HepG2 (cell line): ENCODE data around the gene SLC7A4. TPM values are rescaled to one million over a fixed set of nuclear protein-coding genes. Genes with fewer than 3 reads are reported as not detected.

Experiments used
- AHR ChIP-seq: IDR thresholded peaks from 2 replicates; pipeline ENCODE4 v1.6.1; 2018; ENCODE audit warnings: missing genetic modification reagents, missing compliant biosample characterization
- CEBPB ChIP-seq: IDR thresholded peaks from 2 replicates; pipeline ENCODE4 v1.6.1; 2011; ENCODE audit warnings: low read depth, low read length, improper control_type of control experiment, borderline replicate concordance
- E2F1 ChIP-seq: sonication (generic); formaldehyde crosslinking; IDR thresholded peaks from 2 replicates; pipeline ENCODE4 v1.5.0; 2020; ENCODE audit warnings: missing genetic modification reagents
- FLYWCH1 ChIP-seq: sonication (generic); formaldehyde crosslinking; IDR thresholded peaks from 2 replicates; pipeline ENCODE4 v1.8.1; 2023; ENCODE audit warnings: mild to moderate bottlenecking, missing genetic modification reagents
- GABPB1 ChIP-seq: IDR thresholded peaks from 2 replicates; pipeline ENCODE4 v1.6.1; 2016; ENCODE audit warnings: mild to moderate bottlenecking, missing genetic modification reagents, moderate library complexity, missing compliant biosample characterization
- MAX ChIP-seq: IDR thresholded peaks from 2 replicates; pipeline ENCODE4 v1.6.1; 2012; ENCODE audit warnings: inconsistent platforms
- MBD4 ChIP-seq: IDR thresholded peaks from 2 replicates; pipeline ENCODE4 v1.6.1; 2012; ENCODE audit warnings: low read length, inconsistent platforms, borderline replicate concordance
- MEIS2 ChIP-seq: sonication (generic); formaldehyde crosslinking; IDR thresholded peaks from 2 replicates; pipeline ENCODE4 v1.9.0; 2021; ENCODE audit warnings: mild to moderate bottlenecking, missing genetic modification reagents
- MTERF4 ChIP-seq: sonication (generic); formaldehyde crosslinking; IDR thresholded peaks from 2 replicates; pipeline ENCODE4 v1.8.0; 2023; ENCODE audit warnings: mild to moderate bottlenecking, missing genetic modification reagents
- MXD3 ChIP-seq: IDR thresholded peaks from 2 replicates; pipeline ENCODE4 v1.6.1; 2016; ENCODE audit warnings: mild to moderate bottlenecking, missing biosample characterization, missing genetic modification reagents
- NAIF1 ChIP-seq: sonication (generic); formaldehyde crosslinking; IDR thresholded peaks from 2 replicates; pipeline ENCODE4 v1.5.0; 2020; ENCODE audit warnings: mild to moderate bottlenecking, missing genetic modification reagents, borderline replicate concordance
- NKX3-1 ChIP-seq: sonication (generic); formaldehyde crosslinking; IDR thresholded peaks from 2 replicates; pipeline ENCODE4 v1.5.0; 2020; ENCODE audit warnings: missing genetic modification reagents
- PREB ChIP-seq: sonication (generic); formaldehyde crosslinking; IDR thresholded peaks from 2 replicates; pipeline ENCODE4 v1.4.0; 2020; ENCODE audit warnings: missing genetic modification reagents
- SKI ChIP-seq: fragments of 450-650 bp; IDR thresholded peaks from one replicate; pipeline ENCODE4 v1.6.1; 2018; ENCODE audit warnings: mild to moderate bottlenecking; ENCODE audit not compliant: partially characterized antibody
- SP2 ChIP-seq: sonication (generic); formaldehyde crosslinking; IDR thresholded peaks from 2 replicates; pipeline ENCODE4 v1.5.1; 2020; ENCODE audit warnings: mild to moderate bottlenecking, missing genetic modification reagents
- TCF12 ChIP-seq, 2 experiments: fragments of 450-650 bp in 1 of 2; sonication (generic) in 1 of 2; formaldehyde crosslinking in 1 of 2; IDR thresholded peaks; 2 replicates each; pipeline versions ENCODE4 v1.6.1 to v1.8.0; 2017 to 2022; ENCODE audit warnings: antibody characterized with exemption in 1 of 2, mild to moderate bottlenecking in 1 of 2, missing genetic modification reagents in 1 of 2, moderate library complexity in 1 of 2
- ZBTB2 ChIP-seq: sonication (generic); formaldehyde crosslinking; IDR thresholded peaks from 2 replicates; pipeline ENCODE4 v1.8.0; 2022; ENCODE audit warnings: low read depth, missing genetic modification reagents
- ZFP62 ChIP-seq: sonication (generic); formaldehyde crosslinking; IDR thresholded peaks from 2 replicates; pipeline ENCODE4 v1.4.0; 2020; ENCODE audit warnings: missing genetic modification reagents
- ZNF30 ChIP-seq: sonication (generic); formaldehyde crosslinking; IDR thresholded peaks from 2 replicates; pipeline ENCODE4 v1.5.0; 2020; ENCODE audit warnings: mild to moderate bottlenecking, missing genetic modification reagents
- ZNF546 ChIP-seq: sonication (generic); formaldehyde crosslinking; conservative IDR thresholded peaks from 2 replicates; pipeline ENCODE4 v1.8.1; 2023; ENCODE audit warnings: mild to moderate bottlenecking, missing genetic modification reagents
- ZNF660 ChIP-seq: sonication (generic); formaldehyde crosslinking; IDR thresholded peaks from 2 replicates; pipeline ENCODE4 v1.5.1; 2020; ENCODE audit warnings: mild to moderate bottlenecking, low read depth, missing genetic modification reagents, borderline replicate concordance
- ZNF7 ChIP-seq: IDR thresholded peaks from 2 replicates; pipeline ENCODE4 v1.6.1; 2016; ENCODE audit warnings: missing biosample characterization, missing genetic modification reagents
- ZNF710 ChIP-seq: sonication (generic); formaldehyde crosslinking; IDR thresholded peaks from 2 replicates; pipeline ENCODE4 v1.5.0; 2020; ENCODE audit warnings: mild to moderate bottlenecking, missing genetic modification reagents, borderline replicate concordance
- ZNF782 ChIP-seq: sonication (generic); formaldehyde crosslinking; IDR thresholded peaks from 2 replicates; pipeline ENCODE4 v1.4.0; 2020; ENCODE audit warnings: missing genetic modification reagents, mild to moderate bottlenecking, borderline replicate concordance
- polyA plus RNA-seq, 8 experiments: library from polyadenylated mRNA; depleted of rRNA in 3 of 8; stranded (reverse) in 7 of 8; unstranded in 1 of 8; fragments of >200 nt; fragmentation: Illumina TruSeq in 4 of 8; extraction: Trizol in 4 of 8; gene quantifications; 2 replicates each; pipeline versions ENCODE4 v1.2.1 to v1.2.3, GENCODE V29; 2011 to 2016; ENCODE audit warnings: low read depth in 4 of 8, missing spikeins in 1 of 8, mixed read lengths in 1 of 8; ENCODE audit not compliant: insufficient read depth in 1 of 8
- total RNA-seq, 5 experiments: library from RNA; depleted of rRNA; stranded (reverse); fragments of >200 nt; fragmentation: Illumina TruSeq; extraction: Trizol; gene quantifications; 2 replicates each; pipeline ENCODE4 v1.2.3, GENCODE V29; 2016; ENCODE audit warnings: low read depth in 1 of 5

Gene SLC7A4
- total and polyA plus RNA-seq, 2 of the 13 experiments (the other 11 are each of a cell fraction or from before 2014, with no cell fraction given) = not detected

GRCh38 chr22:20979940-20980453 lies 52.4 kb downstream of the SLC7A4 start (continued):
- no peak for TF ChIP-seq MEIS2 (CRISPR knock-in tag)
- no peak for TF ChIP-seq CEBPB
- TF ChIP-seq ZNF546 (CRISPR knock-in tag) = no peak
- TF ChIP-seq AHR (CRISPR knock-in tag) = no peak
- TF ChIP-seq TCF12 (IDR thresholded peaks at IDR 0.05) = no peak
- TF ChIP-seq TCF12 (CRISPR knock-in tag; IDR thresholded peaks at IDR 0.05) = no peak
- TF ChIP-seq ZNF710 (CRISPR knock-in tag) = no peak
- TF ChIP-seq NAIF1 (CRISPR knock-in tag) = no peak
- no peak for TF ChIP-seq NKX3-1 (CRISPR knock-in tag)
- peak; percentile 77 for TF ChIP-seq MAX
- TF ChIP-seq GABPB1 (CRISPR knock-in tag) = peak; percentile 74
- no peak for TF ChIP-seq ZNF660 (CRISPR knock-in tag)
- TF ChIP-seq ZNF7 (CRISPR knock-in tag) = no peak
- TF ChIP-seq MBD4 = no peak
- no peak for TF ChIP-seq ZBTB2 (CRISPR knock-in tag)
- TF ChIP-seq E2F1 (CRISPR knock-in tag) = no peak
- no peak; the same call in 1 of the 2 replicates for TF ChIP-seq MTERF4 (CRISPR knock-in tag)
- 0 out of 2 replicates have a peak, but pooled peaks have one; percentile 71 for TF ChIP-seq ZNF30
- TF ChIP-seq SP2 (CRISPR knock-in tag) = 0 out of 2 replicates have a peak, but pooled peaks have one; percentile 18
- TF ChIP-seq FLYWCH1 (CRISPR knock-in tag) = no peak
- TF ChIP-seq ZFP62 (CRISPR knock-in tag) = no peak
- no peak for TF ChIP-seq MXD3 (CRISPR knock-in tag)
- TF ChIP-seq PREB = no peak
- no peak for TF ChIP-seq SKI
- TF ChIP-seq ZNF782 (CRISPR knock-in tag) = no peak
